IgD-negative memory B cell (primary cell): Measurements from ENCODE around the gene CC2D2A. TPM values are rescaled to one million over a fixed set of nuclear protein-coding genes. Genes with fewer than 3 reads are reported as not detected.

ENCODE experiments used
- H3K27ac Mint-ChIP-seq, 3 donors: one replicate each; pipeline ENCODE4 v1.8.0; 2020 to 2022; ENCODE audit warnings: mild to moderate bottlenecking in 3 of 3, mixed read lengths in 3 of 3, moderate library complexity in 1 of 3
- H3K27me3 Mint-ChIP-seq: one replicate; pipeline ENCODE4 v1.8.0; 2021; ENCODE audit warnings: mixed read lengths
- H3K36me3 Mint-ChIP-seq: one replicate; pipeline ENCODE4 v1.8.0; 2020; ENCODE audit warnings: mild to moderate bottlenecking, mixed read lengths
- H3K4me1 Mint-ChIP-seq, 3 donors: one replicate each; pipeline ENCODE4 v1.8.0; 2020 to 2022; ENCODE audit warnings: mixed read lengths in 3 of 3, mild to moderate bottlenecking in 1 of 3
- H3K4me3 Mint-ChIP-seq, 4 donors: one replicate each; pipeline ENCODE4 v1.8.0; 2020 to 2022; ENCODE audit warnings: mild to moderate bottlenecking in 4 of 4, mixed read lengths in 4 of 4, moderate library complexity in 3 of 4
- H3K9me3 Mint-ChIP-seq, 3 donors: one replicate each; pipeline ENCODE4 v1.8.0; 2020 to 2021; ENCODE audit warnings: mixed read lengths in 3 of 3, mild to moderate bottlenecking in 1 of 3
- polyA plus RNA-seq: library from polyadenylated mRNA; unstranded; fragments of 300-500 nt; fragmentation: Illumina TruSeq; gene quantifications from one replicate; pipeline ENCODE4 v1.2.3, GENCODE V29; 2021

The CC2D2A gene
- polyA plus RNA-seq, 1 donor from 2014 or later = not detected

- Mint-ChIP-seq H3K36me3 (peaks cover 5% of the 10 kb centered on the region), H3K27me3 (no peaks in the 10 kb centered on the region), H3K27ac (no peak overlapping the region), H3K4me1 (peaks cover 0 to 3% (median 0%) of the 10 kb centered on the region in 3 donors), H3K4me3 (no peak overlapping the region), H3K9me3 (peaks cover 0 to 3% (median 0%) of the 10 kb centered on the region in 3 donors)
These were observed 18.4 kb upstream of the CC2D2A start for GRCh38 chr4:15451181-15451865.

GRCh38 chr4:15451866-15452765 is 17.6 kb upstream of the CC2D2A start:
- peaks cover 1% of the 10 kb centered on the region for H3K36me3 Mint-ChIP-seq
- peaks cover 0 to under 1% (median 0%) of the 10 kb centered on the region in 3 donors for H3K9me3 Mint-ChIP-seq
- H3K4me3 Mint-ChIP-seq = no peak overlapping the region
- peaks cover 4 to 7% (median 7%) of the 10 kb centered on the region in 3 donors for H3K4me1 Mint-ChIP-seq
- no peaks in the 10 kb centered on the region for H3K27me3 Mint-ChIP-seq
- H3K27ac Mint-ChIP-seq = no peak overlapping the region

GRCh38 chr4:15455290-15455689 is 14.4 kb upstream of the CC2D2A start:
- Mint-ChIP-seq H3K27me3 (no peaks in the 10 kb centered on the region), H3K4me3 (no peak overlapping the region), H3K4me1 (peaks cover 6 to 13% (median 12%) of the 10 kb centered on the region in 3 donors), H3K27ac (no peak overlapping the region), H3K36me3 (peaks cover 1% of the 10 kb centered on the region), H3K9me3 (no peaks in the 10 kb centered on the region)

- H3K9me3 Mint-ChIP-seq = no peaks in the 10 kb centered on the region
- H3K4me1 Mint-ChIP-seq = peaks cover 6 to 13% (median 12%) of the 10 kb centered on the region in 3 donors
- H3K36me3 Mint-ChIP-seq = no peaks in the 10 kb centered on the region
- H3K27me3 Mint-ChIP-seq = no peaks in the 10 kb centered on the region
- no peak overlapping the region for H3K27ac Mint-ChIP-seq
- H3K4me3 Mint-ChIP-seq = peak overlapping the region in 3 of 4 donors; percentile 21 to 71 (median 51)
These were observed 12.1 kb upstream of the CC2D2A start for GRCh38 chr4:15457406-15458201.

GRCh38 chr4:15458616-15459015 is 11.1 kb upstream of the CC2D2A start:
- Mint-ChIP-seq H3K4me3 (no peak overlapping the region), H3K9me3 (no peaks in the 10 kb centered on the region), H3K27me3 (peaks cover 3% of the 10 kb centered on the region), H3K27ac (no peak overlapping the region), H3K36me3 (no peaks in the 10 kb centered on the region), H3K4me1 (peaks cover 6 to 13% (median 12%) of the 10 kb centered on the region in 3 donors)

- Mint-ChIP-seq H3K27me3 (peaks cover 3% of the 10 kb centered on the region), H3K9me3 (no peaks in the 10 kb centered on the region), H3K4me1 (peaks cover 6 to 13% (median 12%) of the 10 kb centered on the region in 3 donors), H3K36me3 (no peaks in the 10 kb centered on the region), H3K4me3 (no peak overlapping the region), H3K27ac (no peak overlapping the region)
These were observed 10.0 kb upstream of the CC2D2A start for GRCh38 chr4:15459706-15460105.

GRCh38 chr4:15466596-15466995 is 3.1 kb upstream of the CC2D2A start:
- Mint-ChIP-seq H3K4me1 (peaks cover 1 to 8% (median 4%) of the 10 kb centered on the region in 3 donors), H3K27ac (no peak overlapping the region), H3K9me3 (no peaks in the 10 kb centered on the region), H3K36me3 (no peaks in the 10 kb centered on the region), H3K4me3 (no peak overlapping the region), H3K27me3 (peaks cover 25% of the 10 kb centered on the region)

GRCh38 chr4:15470128-15470475 is 420 bp downstream of the CC2D2A start:
- no peaks in the 10 kb centered on the region for H3K9me3 Mint-ChIP-seq
- peak overlapping the region in 2 of 4 donors; percentile 55 to 75 for H3K4me3 Mint-ChIP-seq
- peaks cover 1 to 8% (median 4%) of the 10 kb centered on the region in 3 donors for H3K4me1 Mint-ChIP-seq
- peaks cover 2% of the 10 kb centered on the region for H3K36me3 Mint-ChIP-seq
- peaks cover 21% of the 10 kb centered on the region for H3K27me3 Mint-ChIP-seq
- H3K27ac Mint-ChIP-seq = no peak overlapping the region

GRCh38 chr4:15476396-15476795 is 6.7 kb downstream of the CC2D2A start:
- peaks cover 2% of the 10 kb centered on the region for H3K36me3 Mint-ChIP-seq
- H3K4me3 Mint-ChIP-seq = no peak overlapping the region
- no peaks in the 10 kb centered on the region for H3K9me3 Mint-ChIP-seq
- no peaks in the 10 kb centered on the region for H3K4me1 Mint-ChIP-seq
- peaks cover 3% of the 10 kb centered on the region for H3K27me3 Mint-ChIP-seq
- H3K27ac Mint-ChIP-seq = no peak overlapping the region

- no peaks in the 10 kb centered on the region for H3K9me3 Mint-ChIP-seq
- no peak overlapping the region for H3K27ac Mint-ChIP-seq
- H3K4me1 Mint-ChIP-seq = no peaks in the 10 kb centered on the region
- peaks cover 3% of the 10 kb centered on the region for H3K27me3 Mint-ChIP-seq
- H3K4me3 Mint-ChIP-seq = no peak overlapping the region
- no peaks in the 10 kb centered on the region for H3K36me3 Mint-ChIP-seq
These were observed 9.0 kb downstream of the CC2D2A start for GRCh38 chr4:15478724-15479088.

GRCh38 chr4:15479089-15479912 is 9.6 kb downstream of the CC2D2A start:
- H3K4me1 Mint-ChIP-seq = no peaks in the 10 kb centered on the region
- H3K9me3 Mint-ChIP-seq = no peaks in the 10 kb centered on the region
- H3K36me3 Mint-ChIP-seq = no peaks in the 10 kb centered on the region
- H3K27ac Mint-ChIP-seq = no peak overlapping the region
- H3K4me3 Mint-ChIP-seq = no peak overlapping the region
- H3K27me3 Mint-ChIP-seq = peaks cover 5% of the 10 kb centered on the region

- Mint-ChIP-seq H3K27ac (no peak overlapping the region), H3K9me3 (no peaks in the 10 kb centered on the region), H3K27me3 (peaks cover 5% of the 10 kb centered on the region), H3K36me3 (no peaks in the 10 kb centered on the region), H3K4me1 (no peaks in the 10 kb centered on the region), H3K4me3 (no peak overlapping the region)
These were observed 10.2 kb downstream of the CC2D2A start for GRCh38 chr4:15479913-15480185.

- Mint-ChIP-seq H3K36me3 (no peaks in the 10 kb centered on the region), H3K27ac (no peak overlapping the region), H3K27me3 (peaks cover 5% of the 10 kb centered on the region), H3K9me3 (peaks cover 3 to 14% (median 11%) of the 10 kb centered on the region in 3 donors), H3K4me3 (no peak overlapping the region), H3K4me1 (no peaks in the 10 kb centered on the region)
These were observed 12.5 kb downstream of the CC2D2A start for GRCh38 chr4:15481961-15482745.

- no peak overlapping the region for H3K4me3 Mint-ChIP-seq
- H3K36me3 Mint-ChIP-seq = no peaks in the 10 kb centered on the region
- H3K4me1 Mint-ChIP-seq = no peaks in the 10 kb centered on the region
- H3K9me3 Mint-ChIP-seq = peaks cover 5 to 19% (median 12%) of the 10 kb centered on the region in 3 donors
- H3K27me3 Mint-ChIP-seq = peaks cover 5% of the 10 kb centered on the region
- no peak overlapping the region for H3K27ac Mint-ChIP-seq
These were observed 13.2 kb downstream of the CC2D2A start for GRCh38 chr4:15482842-15483241.
